MM.1S (cell line): ENCODE results near the gene ATN1.

Experiments used
- DNase-seq: peaks from one replicate; pipeline ENCODE4 v3.0.0-alpha.2; 2015
- H2AFZ ChIP-seq: fragments of 300-600 bp; sonication (generic); 2 replicates; pipeline ENCODE4 v1.6.0; 2016; ENCODE audit warnings: antibody characterized with exemption, low read length
- H3F3A ChIP-seq: fragments of 300-600 bp; sonication (generic); 2 replicates; pipeline ENCODE4 v1.6.1; 2016; ENCODE audit warnings: mild to moderate bottlenecking, antibody characterized with exemption, low read length, moderate library complexity, mixed read lengths; ENCODE audit not compliant: insufficient read depth
- H3K27ac ChIP-seq: fragments of 300-600 bp; sonication (generic); 2 replicates; pipeline ENCODE4 v1.5.1; 2016; ENCODE audit warnings: mild to moderate bottlenecking, low read length
- H3K27me3 ChIP-seq: fragments of 300-600 bp; sonication (generic); replicated peaks from 2 replicates; pipeline ENCODE4 v1.6.0; 2016; ENCODE audit warnings: low read length; ENCODE audit not compliant: insufficient read depth
- H3K36me3 ChIP-seq: fragments of 300-600 bp; sonication (generic); replicated peaks from 2 replicates; pipeline ENCODE4 v1.6.1; 2016; ENCODE audit warnings: mild to moderate bottlenecking, low read length, mixed read lengths; ENCODE audit not compliant: insufficient read depth
- H3K4me1 ChIP-seq: fragments of 300-600 bp; sonication (generic); 2 replicates; pipeline ENCODE4 v1.6.1; 2016; ENCODE audit warnings: low read length, mixed read lengths
- H3K4me2 ChIP-seq: fragments of 300-600 bp; sonication (generic); 2 replicates; pipeline ENCODE4 v1.6.0; 2016; ENCODE audit warnings: low read depth, low read length
- H3K4me3 ChIP-seq: fragments of 300-600 bp; sonication (generic); 2 replicates; pipeline ENCODE4 v1.5.1; 2016; ENCODE audit warnings: low read length, mixed read lengths
- H3K79me2 ChIP-seq: fragments of 300-600 bp; sonication (generic); 2 replicates; pipeline ENCODE4 v1.6.1; 2016; ENCODE audit warnings: mixed run types, low read length, mixed read lengths
- H3K9ac ChIP-seq: fragments of 300-600 bp; sonication (generic); 2 replicates; pipeline ENCODE4 v1.6.1; 2016; ENCODE audit warnings: low read length, mixed read lengths
- H3K9me2 ChIP-seq: fragments of 300-600 bp; sonication (generic); replicated peaks from 2 replicates; pipeline ENCODE4 v1.6.1; 2016; ENCODE audit warnings: mild to moderate bottlenecking, low read length, mixed read lengths; ENCODE audit not compliant: insufficient read depth
- H3K9me3 ChIP-seq: fragments of 300-600 bp; sonication (generic); replicated peaks from 2 replicates; pipeline ENCODE4 v1.6.1; 2016; ENCODE audit warnings: mild to moderate bottlenecking, low read length, mixed read lengths; ENCODE audit not compliant: insufficient read depth
- H4K20me1 ChIP-seq: fragments of 300-600 bp; sonication (generic); 2 replicates; pipeline ENCODE4 v1.6.1; 2016; ENCODE audit warnings: mild to moderate bottlenecking, low read length, moderate library complexity, mixed read lengths; ENCODE audit not compliant: insufficient read depth
- EZH2 ChIP-seq: fragments of 300-600 bp; sonication (generic); optimal IDR thresholded peaks from 2 replicates; pipeline ENCODE3; 2017; ENCODE audit warnings: low read depth, mild to moderate bottlenecking, antibody characterized with exemption, low read length, mixed read lengths
- EZH2phosphoT487 ChIP-seq: fragments of 300-600 bp; sonication (generic); IDR thresholded peaks from 2 replicates; pipeline ENCODE4 v1.6.1; 2018; ENCODE audit warnings: antibody characterized with exemption, low read length
- TF ChIP-seq, protein P1 (sequence below): fragments of 300-600 bp; sonication (generic); IDR thresholded peaks from 2 replicates; pipeline ENCODE4 v1.5.1; 2016; ENCODE audit warnings: antibody characterized with exemption, low read length, mixed read lengths

The ATN1 gene

DNA sequence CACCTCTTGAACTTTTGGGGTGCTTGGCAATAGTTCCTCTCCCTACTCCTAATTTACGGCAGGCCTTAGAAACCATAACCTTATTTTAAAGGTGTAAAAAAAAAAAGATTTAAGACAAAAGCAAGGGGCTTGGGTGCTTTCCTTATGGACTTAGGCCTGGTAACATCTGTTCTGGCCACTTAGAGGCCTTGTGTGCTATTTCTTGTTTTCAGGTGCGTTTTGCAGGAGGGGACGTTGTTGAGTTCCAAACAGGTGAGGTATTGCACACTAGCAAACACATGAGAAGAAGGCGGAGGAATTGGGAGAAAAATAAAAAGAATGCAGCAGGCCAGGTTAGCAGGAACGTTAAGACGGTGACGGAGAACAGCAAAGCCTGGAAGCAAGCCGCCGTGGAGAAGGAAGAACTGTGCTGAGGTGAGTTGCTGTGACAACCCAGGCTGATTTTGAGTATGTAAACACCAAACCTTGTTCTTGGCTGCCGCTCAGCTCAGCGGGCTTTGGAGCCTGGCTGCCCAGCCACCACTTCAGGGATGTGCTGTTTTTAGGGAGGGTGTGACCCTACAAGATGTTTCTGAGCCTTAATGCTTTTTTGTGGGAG lies 60.3 kb downstream of the ATN1 start:
- Histone ChIP-seq H2AFZ (no peak overlapping the region), H3K9ac (no peak overlapping the region), H3K9me2 (no peaks in the 10 kb centered on the region), H3K4me1 (no peaks in the 10 kb centered on the region), H3K27ac (no peak overlapping the region), H3K9me3 (no peaks in the 10 kb centered on the region), H3K4me3 (no peak overlapping the region), H3K36me3 (no peaks in the 10 kb centered on the region), H3F3A (no peaks in the 10 kb centered on the region), H3K4me2 (no peak overlapping the region), H3K79me2 (no peaks in the 10 kb centered on the region; the same call in 1 of the 2 replicates), H4K20me1 (no peaks in the 10 kb centered on the region), H3K27me3 (no peaks in the 10 kb centered on the region)
- no peak for DNase-seq
- TF ChIP-seq, protein P1, sequence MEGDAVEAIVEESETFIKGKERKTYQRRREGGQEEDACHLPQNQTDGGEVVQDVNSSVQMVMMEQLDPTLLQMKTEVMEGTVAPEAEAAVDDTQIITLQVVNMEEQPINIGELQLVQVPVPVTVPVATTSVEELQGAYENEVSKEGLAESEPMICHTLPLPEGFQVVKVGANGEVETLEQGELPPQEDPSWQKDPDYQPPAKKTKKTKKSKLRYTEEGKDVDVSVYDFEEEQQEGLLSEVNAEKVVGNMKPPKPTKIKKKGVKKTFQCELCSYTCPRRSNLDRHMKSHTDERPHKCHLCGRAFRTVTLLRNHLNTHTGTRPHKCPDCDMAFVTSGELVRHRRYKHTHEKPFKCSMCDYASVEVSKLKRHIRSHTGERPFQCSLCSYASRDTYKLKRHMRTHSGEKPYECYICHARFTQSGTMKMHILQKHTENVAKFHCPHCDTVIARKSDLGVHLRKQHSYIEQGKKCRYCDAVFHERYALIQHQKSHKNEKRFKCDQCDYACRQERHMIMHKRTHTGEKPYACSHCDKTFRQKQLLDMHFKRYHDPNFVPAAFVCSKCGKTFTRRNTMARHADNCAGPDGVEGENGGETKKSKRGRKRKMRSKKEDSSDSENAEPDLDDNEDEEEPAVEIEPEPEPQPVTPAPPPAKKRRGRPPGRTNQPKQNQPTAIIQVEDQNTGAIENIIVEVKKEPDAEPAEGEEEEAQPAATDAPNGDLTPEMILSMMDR: no peak
- TF ChIP-seq EZH2phosphoT487: no peak
- no peak for TF ChIP-seq EZH2
